GM12801 (cell line): ENCODE data around the gene MRPL12.

Experiments used
- TF ChIP-seq, protein P1 (sequence below): IDR thresholded peaks from one replicate; pipeline ENCODE4 v1.5.1; 2011; ENCODE audit warnings: control low read depth; ENCODE audit not compliant: insufficient read length; ENCODE audit errors: extremely low read depth

The MRPL12 gene

DNA sequence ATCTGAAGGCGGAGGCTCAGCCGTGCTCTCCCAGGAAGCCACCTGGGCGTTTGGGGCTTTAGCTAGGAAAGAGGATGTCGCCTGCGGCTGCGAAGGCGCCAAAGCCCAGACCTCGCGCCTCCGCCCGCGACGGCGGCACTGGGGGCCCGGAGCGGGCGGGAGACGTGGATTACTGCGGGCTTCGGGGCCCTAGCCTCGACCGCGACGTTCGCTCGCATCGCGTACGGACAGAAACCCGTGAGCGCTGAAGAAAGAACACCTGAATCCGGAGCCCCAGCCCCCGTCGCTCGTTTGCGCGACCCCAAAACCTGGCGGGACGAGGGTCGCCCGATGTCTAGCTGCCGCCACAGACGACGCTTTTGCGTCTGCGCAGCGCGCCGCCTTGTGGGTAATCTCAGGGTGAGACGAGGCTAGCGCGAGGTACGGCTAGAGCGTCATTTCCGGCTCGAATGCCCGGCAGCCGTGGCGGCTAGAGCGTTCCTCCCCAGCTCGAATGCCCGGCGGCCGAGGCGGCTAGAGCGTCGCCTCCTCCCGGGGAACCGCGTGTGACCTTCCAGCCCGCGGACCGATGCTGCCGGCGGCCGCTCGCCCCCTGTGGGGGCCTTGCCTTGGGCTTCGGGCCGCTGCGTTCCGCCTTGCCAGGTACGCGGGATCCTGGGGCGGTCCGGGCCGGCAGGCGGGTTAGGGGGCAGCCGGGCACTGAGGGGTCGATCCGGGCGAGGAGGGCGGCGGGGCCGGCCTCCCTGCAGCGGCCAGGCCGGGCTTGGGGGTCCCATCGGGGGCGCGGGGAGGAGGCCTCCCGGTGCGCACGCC lies at the start of gene MRPL12:
TSS of gene MRPL12 (plus strand) at position 434 of the 813 bp plus-strand sequence. CDS start at position 569, 135 bp downstream.
- TF ChIP-seq, protein P1, sequence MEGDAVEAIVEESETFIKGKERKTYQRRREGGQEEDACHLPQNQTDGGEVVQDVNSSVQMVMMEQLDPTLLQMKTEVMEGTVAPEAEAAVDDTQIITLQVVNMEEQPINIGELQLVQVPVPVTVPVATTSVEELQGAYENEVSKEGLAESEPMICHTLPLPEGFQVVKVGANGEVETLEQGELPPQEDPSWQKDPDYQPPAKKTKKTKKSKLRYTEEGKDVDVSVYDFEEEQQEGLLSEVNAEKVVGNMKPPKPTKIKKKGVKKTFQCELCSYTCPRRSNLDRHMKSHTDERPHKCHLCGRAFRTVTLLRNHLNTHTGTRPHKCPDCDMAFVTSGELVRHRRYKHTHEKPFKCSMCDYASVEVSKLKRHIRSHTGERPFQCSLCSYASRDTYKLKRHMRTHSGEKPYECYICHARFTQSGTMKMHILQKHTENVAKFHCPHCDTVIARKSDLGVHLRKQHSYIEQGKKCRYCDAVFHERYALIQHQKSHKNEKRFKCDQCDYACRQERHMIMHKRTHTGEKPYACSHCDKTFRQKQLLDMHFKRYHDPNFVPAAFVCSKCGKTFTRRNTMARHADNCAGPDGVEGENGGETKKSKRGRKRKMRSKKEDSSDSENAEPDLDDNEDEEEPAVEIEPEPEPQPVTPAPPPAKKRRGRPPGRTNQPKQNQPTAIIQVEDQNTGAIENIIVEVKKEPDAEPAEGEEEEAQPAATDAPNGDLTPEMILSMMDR = no peak

DNA sequence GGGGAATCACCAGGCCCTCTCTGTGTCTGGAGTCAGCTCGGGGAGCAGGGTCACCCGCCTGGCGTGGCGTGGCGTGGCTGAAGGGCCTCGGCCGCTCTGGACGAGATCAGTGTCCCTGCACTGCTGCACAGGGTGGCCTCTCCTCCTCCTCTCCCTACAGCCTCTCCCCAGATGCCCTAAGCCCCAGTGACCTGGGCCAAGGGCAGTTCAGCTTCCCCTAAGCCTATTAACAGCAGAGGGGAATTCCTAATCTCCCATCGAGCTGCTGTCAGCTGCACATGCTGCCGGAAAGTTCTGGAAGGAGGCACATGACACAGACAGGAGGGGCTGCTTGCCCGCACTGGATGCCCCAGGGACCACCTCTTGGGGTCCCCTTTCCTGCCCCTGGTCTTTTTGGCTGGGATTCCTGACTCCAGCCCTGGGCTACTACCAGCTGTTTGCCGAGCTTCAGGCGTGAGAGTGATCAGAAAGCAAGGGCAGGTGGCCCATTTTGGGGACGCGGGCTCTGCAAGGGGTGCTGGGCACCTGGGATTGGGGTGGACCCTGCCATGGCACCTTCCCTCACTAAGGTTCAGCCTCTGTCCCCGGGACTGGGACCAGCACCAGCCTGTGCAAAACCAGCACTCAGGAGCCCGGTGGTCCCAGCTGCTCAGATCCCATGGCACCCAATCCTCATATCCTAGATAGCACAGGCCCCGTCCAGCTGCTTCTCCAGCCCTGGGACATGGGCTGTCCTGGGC lies 47.6 kb upstream of the MRPL12 start:
- TF ChIP-seq, protein P1 = no peak

DNA sequence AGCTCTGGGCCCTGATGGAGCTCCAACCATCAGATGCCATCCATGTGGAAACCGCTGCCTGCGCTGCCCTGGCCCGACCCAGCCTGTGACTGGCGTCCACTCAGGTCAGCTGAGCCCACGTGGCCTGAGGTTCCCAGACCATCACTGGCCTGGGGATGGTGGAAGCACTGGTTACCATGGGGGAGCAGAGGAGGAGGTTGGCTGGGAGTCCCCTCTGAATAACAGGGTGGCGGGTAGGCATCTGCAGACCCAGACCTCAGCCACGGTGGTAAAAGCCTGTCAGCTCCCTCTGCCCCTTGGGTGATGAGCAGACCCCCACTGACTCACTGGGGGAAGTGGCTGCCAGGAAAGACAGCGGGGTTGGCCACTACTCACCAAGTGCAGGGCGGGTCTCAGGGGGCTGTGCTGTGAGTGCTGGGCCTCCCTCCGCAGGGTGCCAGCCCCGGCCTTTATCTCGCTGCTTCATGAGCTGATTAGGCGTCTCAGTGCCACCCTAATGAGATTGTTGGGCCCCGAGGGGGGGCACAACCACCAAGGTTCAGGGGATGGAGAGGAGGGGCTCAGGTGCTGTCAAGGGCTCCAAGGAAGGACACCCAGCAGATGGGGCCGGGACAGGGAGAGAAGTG lies 46.9 kb upstream of the MRPL12 start, which contains the start of gene PDE6G:
TSS of gene PDE6G (minus strand) at position 425 of the 626 bp plus-strand sequence. CDS start 3,237 bp downstream, outside the sequence.
- TF ChIP-seq, protein P1 = no peak

DNA sequence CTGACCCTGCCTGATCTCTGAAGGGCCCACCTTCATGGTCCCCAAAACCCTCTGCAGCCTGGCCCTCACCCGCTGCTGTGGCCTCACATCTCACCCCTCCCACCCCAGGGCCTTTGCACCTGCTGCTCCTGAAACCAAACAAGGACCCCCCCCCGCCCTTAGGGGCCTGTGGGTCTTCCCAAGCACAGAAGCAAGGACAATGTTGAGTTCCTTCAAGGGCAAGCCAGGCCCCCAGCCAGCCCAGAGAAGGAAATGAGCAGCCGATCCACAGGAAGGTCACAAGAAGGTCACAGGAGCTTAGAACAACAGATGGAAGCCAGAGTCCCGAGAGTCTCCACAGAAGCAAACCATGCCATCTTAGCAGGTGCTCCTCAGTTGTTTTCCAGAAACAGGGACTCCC lies 46.3 kb upstream of the MRPL12 start:
- TF ChIP-seq, protein P1 = no peak

DNA sequence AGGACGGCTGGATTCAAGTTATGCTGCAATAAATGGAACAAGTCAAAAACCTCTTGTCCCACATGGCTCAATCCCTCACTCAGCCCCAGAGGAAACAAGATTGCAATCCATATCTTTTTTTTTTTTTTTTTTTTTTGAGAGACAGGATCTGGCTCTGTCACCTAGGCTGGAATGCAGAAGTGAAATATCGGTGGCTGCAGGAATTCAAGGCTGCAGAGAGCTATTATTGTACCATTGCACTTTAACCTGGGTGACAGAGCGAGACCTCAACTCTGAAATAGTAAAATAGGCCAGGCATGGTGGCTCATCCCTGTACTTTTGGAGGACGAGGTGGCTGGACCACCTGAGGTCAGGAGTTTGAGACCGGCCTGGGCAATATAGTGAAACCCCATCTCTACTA lies 44.1 kb upstream of the MRPL12 start:
- TF ChIP-seq, protein P1 = no peak

DNA sequence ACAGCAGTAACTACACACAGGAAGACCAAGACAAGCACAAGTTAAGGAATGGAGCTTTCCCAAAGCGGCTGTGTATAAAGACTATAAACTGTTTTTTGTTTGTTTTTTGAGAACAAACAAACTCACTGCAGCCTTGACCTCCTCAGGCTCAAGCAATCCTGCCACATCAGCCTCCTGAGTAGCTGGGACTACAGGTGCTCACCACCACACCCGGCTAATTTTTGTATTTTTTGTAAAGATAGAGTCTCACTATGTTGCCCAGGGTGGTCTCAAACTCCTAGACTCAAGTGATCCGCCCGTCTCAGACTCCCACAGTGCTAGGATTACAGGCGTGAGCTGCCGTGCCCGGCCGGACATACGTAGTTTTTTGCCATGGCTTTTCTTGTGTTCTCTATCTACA lies 42.7 kb upstream of the MRPL12 start:
- TF ChIP-seq, protein P1 = no peak

DNA sequence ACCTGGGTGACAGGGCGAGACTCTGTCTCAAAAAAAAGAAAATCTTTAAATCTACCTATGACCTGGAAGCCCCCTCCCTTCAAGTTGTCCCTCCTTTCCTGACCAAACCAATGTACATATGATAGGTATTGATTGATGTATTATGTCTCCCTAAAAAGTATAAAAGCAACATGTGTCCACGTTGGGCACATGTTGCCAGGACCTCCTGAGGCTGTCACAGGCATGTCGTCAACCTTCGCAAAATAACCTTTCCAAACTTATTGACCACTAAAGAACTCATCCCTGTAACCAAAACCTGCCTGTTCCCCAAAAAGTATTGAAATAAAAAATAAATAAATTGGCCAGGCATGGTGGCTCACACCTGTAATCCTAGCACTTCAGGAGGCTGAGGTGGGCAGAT lies 41.2 kb upstream of the MRPL12 start:
- TF ChIP-seq, protein P1 = no peak
